CD1c-positive myeloid dendritic cell (primary cell): ENCODE data around the gene FAM53B.

Experiments used
- DNase-seq: peaks from one replicate; pipeline ENCODE4 v3.0.0-alpha.2; 2016; ENCODE audit errors: extremely low spot score

The FAM53B gene

GRCh38 chr10:124578231-124579010, 165.8 kb downstream of the FAM53B start:
- no peak for DNase-seq

GRCh38 chr10:124577651-124578050, 166.5 kb downstream of the FAM53B start:
- DNase-seq: no peak

- DNase-seq: no peak
Measured at GRCh38 chr10:124576526-124577420, 167.4 kb downstream of the FAM53B start.

- no peak for DNase-seq
Measured at GRCh38 chr10:124575107-124576035, 168.8 kb downstream of the FAM53B start.

GRCh38 chr10:124574456-124575070, 169.6 kb downstream of the FAM53B start:
- DNase-seq: no peak

GRCh38 chr10:124573726-124574455, 170.3 kb downstream of the FAM53B start:
- no peak for DNase-seq

GRCh38 chr10:124572751-124573150, 171.4 kb downstream of the FAM53B start:
- DNase-seq: no peak

- no peak for DNase-seq
Measured at GRCh38 chr10:124570646-124571045, 173.5 kb downstream of the FAM53B start.

- no peak for DNase-seq
Measured at GRCh38 chr10:124569623-124570470, 174.3 kb downstream of the FAM53B start.
